ENCODE data around the gene AGFG1. TPM values are rescaled to one million over a fixed set of nuclear protein-coding genes. Genes with fewer than 3 reads are reported as not detected.

AGFG1 gene, protein sequence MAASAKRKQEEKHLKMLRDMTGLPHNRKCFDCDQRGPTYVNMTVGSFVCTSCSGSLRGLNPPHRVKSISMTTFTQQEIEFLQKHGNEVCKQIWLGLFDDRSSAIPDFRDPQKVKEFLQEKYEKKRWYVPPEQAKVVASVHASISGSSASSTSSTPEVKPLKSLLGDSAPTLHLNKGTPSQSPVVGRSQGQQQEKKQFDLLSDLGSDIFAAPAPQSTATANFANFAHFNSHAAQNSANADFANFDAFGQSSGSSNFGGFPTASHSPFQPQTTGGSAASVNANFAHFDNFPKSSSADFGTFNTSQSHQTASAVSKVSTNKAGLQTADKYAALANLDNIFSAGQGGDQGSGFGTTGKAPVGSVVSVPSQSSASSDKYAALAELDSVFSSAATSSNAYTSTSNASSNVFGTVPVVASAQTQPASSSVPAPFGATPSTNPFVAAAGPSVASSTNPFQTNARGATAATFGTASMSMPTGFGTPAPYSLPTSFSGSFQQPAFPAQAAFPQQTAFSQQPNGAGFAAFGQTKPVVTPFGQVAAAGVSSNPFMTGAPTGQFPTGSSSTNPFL
- 10 to 100 TPM; 42.1 to 83.1 (median 53.5) TPM for total RNA-seq

DNA sequence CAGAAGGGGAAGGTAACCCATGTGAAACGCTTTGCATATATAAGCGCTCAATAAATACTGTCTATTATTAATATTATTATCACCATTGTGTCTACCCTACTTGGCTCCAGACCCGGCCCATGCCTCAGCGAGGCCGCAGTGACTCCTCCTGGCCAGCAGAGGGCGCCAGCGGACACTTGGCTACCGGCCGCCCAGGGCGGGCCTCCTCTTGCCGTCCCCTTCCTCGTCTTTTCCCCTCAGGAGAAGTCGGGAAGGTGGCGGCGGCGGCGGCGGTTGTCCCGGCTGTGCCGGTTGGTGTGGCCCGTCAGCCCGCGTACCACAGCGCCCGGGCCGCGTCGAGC lies at the start of gene AGFG1:
Gene AGFG1, plus strand, starts transcription at position 233 of the 341 bp plus-strand sequence. CDS start 266 bp downstream, outside the sequence.
- H3K4me1 ChIP-seq: peaks cover 0 to 46% (median 25%) of the 10 kb centered on the region in 4 donors
- WGBS, 2 donors: 0 to 1% methylated on average over 11 to 28 of the region's 28 CpGs
- peak within 1 kb of the TSS; percentile 75 to 95 (median 91) for H3K27ac ChIP-seq
- TF ChIP-seq EP300 (IDR thresholded peaks at IDR 0.05) (peak in 1 of 2 donors; percentile 78), POLR2A (IDR thresholded peaks at IDR 0.05) (peak in 1 of 2 donors; percentile 50)
- TF ChIP-seq, protein P1, sequence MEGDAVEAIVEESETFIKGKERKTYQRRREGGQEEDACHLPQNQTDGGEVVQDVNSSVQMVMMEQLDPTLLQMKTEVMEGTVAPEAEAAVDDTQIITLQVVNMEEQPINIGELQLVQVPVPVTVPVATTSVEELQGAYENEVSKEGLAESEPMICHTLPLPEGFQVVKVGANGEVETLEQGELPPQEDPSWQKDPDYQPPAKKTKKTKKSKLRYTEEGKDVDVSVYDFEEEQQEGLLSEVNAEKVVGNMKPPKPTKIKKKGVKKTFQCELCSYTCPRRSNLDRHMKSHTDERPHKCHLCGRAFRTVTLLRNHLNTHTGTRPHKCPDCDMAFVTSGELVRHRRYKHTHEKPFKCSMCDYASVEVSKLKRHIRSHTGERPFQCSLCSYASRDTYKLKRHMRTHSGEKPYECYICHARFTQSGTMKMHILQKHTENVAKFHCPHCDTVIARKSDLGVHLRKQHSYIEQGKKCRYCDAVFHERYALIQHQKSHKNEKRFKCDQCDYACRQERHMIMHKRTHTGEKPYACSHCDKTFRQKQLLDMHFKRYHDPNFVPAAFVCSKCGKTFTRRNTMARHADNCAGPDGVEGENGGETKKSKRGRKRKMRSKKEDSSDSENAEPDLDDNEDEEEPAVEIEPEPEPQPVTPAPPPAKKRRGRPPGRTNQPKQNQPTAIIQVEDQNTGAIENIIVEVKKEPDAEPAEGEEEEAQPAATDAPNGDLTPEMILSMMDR (IDR thresholded peaks at IDR 0.05): peak; percentile 93 to 99 (median 99)
- no peaks in the 10 kb centered on the region for H3K27me3 ChIP-seq
- H3K4me3 ChIP-seq: peak within 1 kb of the TSS; percentile 82 to 99 (median 92)
- DNase-seq (ENCODE audit: low spot score in 2 of 2): peak; percentile 68 to 88
- H3K9me3 ChIP-seq: no peaks in the 10 kb centered on the region
- H3K36me3 ChIP-seq: no peaks in the 10 kb centered on the region

DNA sequence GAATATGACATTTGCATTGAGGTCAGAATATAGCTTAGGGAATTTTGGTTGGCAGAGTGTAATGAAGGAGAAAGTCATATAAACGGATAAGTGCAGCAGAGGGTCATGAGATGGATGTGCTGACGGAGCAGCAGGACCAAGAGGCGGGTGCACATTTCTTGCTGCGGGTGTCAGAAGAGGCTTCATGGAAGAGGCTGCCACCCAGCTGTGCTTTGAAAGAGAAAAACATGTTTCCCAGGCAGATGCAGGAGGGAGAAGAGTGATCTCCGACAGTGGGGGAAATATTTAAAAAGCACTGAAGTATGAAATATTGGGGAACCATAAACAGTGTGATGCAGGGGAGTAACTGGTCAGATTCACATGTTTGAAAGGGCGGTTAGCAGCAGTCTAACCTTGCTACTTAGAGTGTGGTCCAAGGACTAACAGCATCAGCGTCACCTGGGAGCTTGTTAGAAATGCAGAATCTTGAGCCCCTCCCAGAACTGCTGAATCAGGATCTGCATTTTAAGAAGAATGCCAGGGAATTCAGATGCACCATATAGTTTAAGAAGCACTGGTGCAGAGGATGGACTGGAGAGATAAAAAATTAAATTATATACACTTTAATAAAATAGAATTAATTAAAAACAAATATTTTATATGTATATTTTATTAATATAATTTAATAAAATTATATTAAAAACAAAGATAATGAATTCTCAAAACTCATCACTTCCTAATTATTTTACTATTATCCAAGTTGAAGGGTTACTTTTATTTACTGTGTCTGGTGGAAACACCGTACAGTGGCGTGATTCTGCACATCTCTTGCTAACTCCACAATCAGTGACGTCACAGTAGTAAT lies 48.1 kb upstream of the AGFG1 start:
- 67% methylated on average over 10 of the region's 10 CpGs for WGBS, 2 donors
- H3K36me3 ChIP-seq: no peaks in the 10 kb centered on the region
- H3K27ac ChIP-seq: no peak overlapping the region
- H3K9me3 ChIP-seq: no peaks in the 10 kb centered on the region
- DNase-seq (ENCODE audit: low spot score in 2 of 2): no peak
- no peaks in the 10 kb centered on the region for H3K27me3 ChIP-seq
- no peak for TF ChIP-seq EP300 (IDR thresholded peaks at IDR 0.05)
- TF ChIP-seq POLR2A (IDR thresholded peaks at IDR 0.05): no peak
- TF ChIP-seq, protein P1 (IDR thresholded peaks at IDR 0.05): no peak
- no peak overlapping the region for H3K4me3 ChIP-seq
- H3K4me1 ChIP-seq: no peaks in the 10 kb centered on the region

- DNase-seq (ENCODE audit: low spot score in 2 of 2): no peak
- TF ChIP-seq POLR2A (IDR thresholded peaks at IDR 0.05) (no peak), EP300 (IDR thresholded peaks at IDR 0.05) (no peak)
- TF ChIP-seq, protein P1 (IDR thresholded peaks at IDR 0.05): no peak
- Histone ChIP-seq H3K36me3 (no peaks in the 10 kb centered on the region), H3K4me1 (no peaks in the 10 kb centered on the region), H3K9me3 (peaks cover 0 to 10% (median 5%) of the 10 kb centered on the region in 4 donors), H3K27me3 (no peaks in the 10 kb centered on the region), H3K27ac (no peak overlapping the region), H3K4me3 (no peak overlapping the region)
- 39 to 41% methylated on average over 8 of the region's 8 CpGs for WGBS, 2 donors
Measured at GRCh38 chr2:227428731-227429285, 43.1 kb upstream of the AGFG1 start.

DNA sequence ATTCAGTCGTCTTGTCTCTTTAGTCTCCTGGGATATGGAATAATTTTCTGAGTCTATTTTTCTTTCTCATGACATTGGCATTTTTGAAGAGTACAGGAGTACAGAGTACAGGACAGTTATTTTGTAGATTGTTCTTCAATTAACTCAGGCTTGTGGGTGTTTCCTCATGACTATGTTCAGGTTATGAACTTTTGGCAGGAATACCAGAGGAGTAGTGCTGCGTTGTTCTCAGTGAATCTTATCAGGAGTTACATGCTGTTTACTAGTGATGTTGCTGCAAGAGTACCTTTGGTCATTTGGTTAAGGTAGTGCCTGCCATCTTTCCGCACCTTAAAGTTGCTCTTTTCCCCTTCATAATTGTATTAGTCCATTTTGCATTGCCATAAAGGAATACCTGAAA lies 41.3 kb upstream of the AGFG1 start:
- TF ChIP-seq EP300 (IDR thresholded peaks at IDR 0.05): no peak
- H3K36me3 ChIP-seq: no peaks in the 10 kb centered on the region
- WGBS, 2 donors: 61 to 84% methylated on average over 3 of the region's 3 CpGs
- no peak for DNase-seq (ENCODE audit: low spot score in 2 of 2)
- no peak overlapping the region for H3K27ac ChIP-seq
- H3K9me3 ChIP-seq: peaks cover 0 to 14% (median 5%) of the 10 kb centered on the region in 4 donors
- H3K27me3 ChIP-seq: no peaks in the 10 kb centered on the region
- no peak overlapping the region for H3K4me3 ChIP-seq
- H3K4me1 ChIP-seq: no peaks in the 10 kb centered on the region

DNA sequence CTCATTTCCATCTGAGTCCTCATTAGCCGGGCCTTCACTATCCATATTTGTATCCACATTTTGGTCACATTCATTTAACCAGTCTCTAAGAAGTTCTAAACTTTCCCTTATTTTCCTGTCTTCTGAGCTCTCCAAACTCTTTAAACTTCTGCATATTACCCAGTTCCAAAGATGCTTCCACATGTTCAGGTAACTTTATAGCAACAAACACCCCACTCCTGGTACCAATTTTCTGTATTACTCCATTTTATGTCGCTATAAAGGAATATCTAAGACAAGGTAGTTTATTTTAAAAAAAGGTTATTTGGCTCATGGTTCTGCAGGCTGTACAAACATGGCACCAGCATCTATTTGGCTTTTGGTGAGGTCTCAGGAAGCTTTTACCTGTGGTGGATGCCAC lies 38.8 kb upstream of the AGFG1 start:
- no peak for DNase-seq (ENCODE audit: low spot score in 2 of 2)
- Histone ChIP-seq H3K9me3 (peaks cover 0 to 14% (median 5%) of the 10 kb centered on the region in 4 donors), H3K4me1 (no peaks in the 10 kb centered on the region), H3K36me3 (no peaks in the 10 kb centered on the region), H3K27me3 (no peaks in the 10 kb centered on the region), H3K4me3 (no peak overlapping the region), H3K27ac (no peak overlapping the region)
- no peak for TF ChIP-seq EP300 (IDR thresholded peaks at IDR 0.05)
- TF ChIP-seq, protein P1 (IDR thresholded peaks at IDR 0.05): no peak
- TF ChIP-seq POLR2A (IDR thresholded peaks at IDR 0.05): no peak
- WGBS, 2 donors: 63 to 94% methylated on average over 2 of the region's 2 CpGs
